IMR-90 (cell line): ENCODE results near the gene RPS4Y2. TPM values are rescaled to one million over a fixed set of nuclear protein-coding genes. Genes with fewer than 3 reads are reported as not detected.

Experiments used
- ATAC-seq: fragments of 200-7000 bp; cut with Tn5 transposase; 2 replicates; pipeline ENCODE4 v1.9.1; 2020; ENCODE audit warnings: low read depth, mild to moderate bottlenecking, moderate library complexity
- BruUV-seq: library from RNA; stranded (reverse); fragments of 400-500 nt; replicated peaks from 2 replicates; lab custom pipeline; 2021; lab: Mats Ljungman, UMichigan
- CTCF ChIA-PET: fragments of 300-600 bp; formaldehyde crosslinking; extraction: SDS; loops from one replicate; lab custom pipeline; 2021; ENCODE audit warnings: antibody characterized with exemption; lab: Yijun Ruan, JAX
- POLR2A ChIA-PET: fragments of 300-600 bp; sonication (Branson Sonifier 250); formaldehyde crosslinking; loops from one replicate; lab custom pipeline; 2022; ENCODE audit warnings: antibody characterized with exemption; ENCODE audit not compliant: unreplicated experiment; lab: Charles Lee
- DNase-seq: peaks from one replicate; pipeline ENCODE4 v3.0.0; 2013
- H2AFZ ChIP-seq: replicated peaks from 2 replicates; pipeline ENCODE3; 2013; ENCODE audit warnings: low read length, mild to moderate bottlenecking; ENCODE audit not compliant: poor library complexity
- H2AK5ac ChIP-seq: 2 replicates; pipeline ENCODE4 v1.6.1; 2013; ENCODE audit warnings: low read depth, low read length, inconsistent platforms
- H2AK9ac ChIP-seq: replicated peaks from 2 replicates; pipeline ENCODE3; 2013; ENCODE audit warnings: mild to moderate bottlenecking, low read depth, low read length, moderate library complexity; ENCODE audit not compliant: poor library complexity
- H2BK120ac ChIP-seq: 2 replicates; pipeline ENCODE4 v1.6.1; 2013; ENCODE audit warnings: low read depth, low read length, inconsistent platforms
- H2BK15ac ChIP-seq: 3 replicates; pipeline ENCODE4 v1.6.1; 2013; ENCODE audit warnings: low read depth, low read length, inconsistent platforms
- H2BK20ac ChIP-seq: 2 replicates; pipeline ENCODE4 v1.6.1; 2013; ENCODE audit warnings: low read depth, mild to moderate bottlenecking, inconsistent platforms, low read length, moderate library complexity
- H2BK5ac ChIP-seq: 2 replicates; pipeline ENCODE4 v1.6.1; 2013; ENCODE audit warnings: mild to moderate bottlenecking, low read depth, low read length, inconsistent platforms; ENCODE audit not compliant: poor library complexity, severe bottlenecking
- H3K14ac ChIP-seq: replicated peaks from 2 replicates; pipeline ENCODE4 v1.6.1; 2013; ENCODE audit warnings: low read depth, low read length, inconsistent platforms
- H3K18ac ChIP-seq: 2 replicates; pipeline ENCODE4 v1.6.1; 2013; ENCODE audit warnings: low read depth, low read length, control low read depth
- H3K23ac ChIP-seq: 2 replicates; pipeline ENCODE4 v1.6.1; 2013; ENCODE audit warnings: low read depth, low read length, inconsistent platforms
- H3K27ac ChIP-seq: 2 replicates; pipeline ENCODE4 v1.5.1; 2013; ENCODE audit warnings: mild to moderate bottlenecking, control low read depth, low read length; ENCODE audit not compliant: insufficient read depth
- H3K27me3 ChIP-seq: 2 replicates; pipeline ENCODE4 v1.6.1; 2013; ENCODE audit warnings: low read length; ENCODE audit not compliant: control insufficient read depth, insufficient read depth
- H3K36me3 ChIP-seq: 2 replicates; pipeline ENCODE4 v1.6.1; 2013; ENCODE audit warnings: low read length, mixed read lengths; ENCODE audit not compliant: control insufficient read depth, insufficient read depth
- H3K4ac ChIP-seq: 2 replicates; pipeline ENCODE4 v1.6.1; 2013; ENCODE audit warnings: low read depth, low read length, inconsistent platforms
- H3K4me1 ChIP-seq: 2 replicates; pipeline ENCODE4 v1.6.1; 2013; ENCODE audit warnings: low read length, mixed read lengths; ENCODE audit not compliant: control insufficient read depth, insufficient read depth
- H3K4me2 ChIP-seq: 2 replicates; pipeline ENCODE4 v1.6.1; 2013; ENCODE audit warnings: low read depth, mild to moderate bottlenecking, control low read depth, low read length, moderate library complexity
- H3K4me3 ChIP-seq: 2 replicates; pipeline ENCODE4 v1.5.1; 2013; ENCODE audit warnings: low read depth, mild to moderate bottlenecking, control low read depth, low read length, moderate library complexity; ENCODE audit not compliant: insufficient read depth
- H3K56ac ChIP-seq: 2 replicates; pipeline ENCODE4 v1.6.1; 2013; ENCODE audit warnings: low read length, inconsistent platforms; ENCODE audit not compliant: insufficient read depth; ENCODE audit errors: extremely low read depth
- H3K79me1 ChIP-seq, 2 experiments: 2 replicates each; pipeline ENCODE4 v1.6.1; 2013; ENCODE audit warnings: low read length in 2 of 2, inconsistent platforms in 1 of 2, low read depth in 1 of 2
- H3K9ac ChIP-seq: 2 replicates; pipeline ENCODE4 v1.6.1; 2013; ENCODE audit warnings: low read depth, low read length, control low read depth
- H3K9me1 ChIP-seq: 2 replicates; pipeline ENCODE4 v1.6.1; 2013; ENCODE audit warnings: low read length, inconsistent platforms; ENCODE audit not compliant: insufficient read depth
- H3K9me3 ChIP-seq: 2 replicates; pipeline ENCODE4 v1.6.1; 2013; ENCODE audit warnings: low read length; ENCODE audit not compliant: control insufficient read depth, insufficient read depth
- H4K20me1 ChIP-seq: 2 replicates; pipeline ENCODE4 v1.6.1; 2013; ENCODE audit warnings: low read length, inconsistent platforms; ENCODE audit not compliant: insufficient read depth
- H4K5ac ChIP-seq: 2 replicates; pipeline ENCODE4 v1.6.1; 2013; ENCODE audit warnings: mild to moderate bottlenecking, low read depth, low read length, control low read depth
- H4K8ac ChIP-seq, 2 experiments: 2 replicates each; pipeline ENCODE4 v1.6.1; 2013; ENCODE audit warnings: low read depth in 2 of 2, low read length in 2 of 2, control low read depth in 1 of 2, inconsistent platforms in 1 of 2
- H4K91ac ChIP-seq: 2 replicates; pipeline ENCODE4 v1.6.1; 2013; ENCODE audit warnings: low read depth, low read length, inconsistent platforms; ENCODE audit not compliant: insufficient read depth
- BHLHE40 ChIP-seq: fragments of 150-350 bp; IDR thresholded peaks from 2 replicates; pipeline ENCODE4 v1.6.1; 2016; ENCODE audit warnings: mild to moderate bottlenecking, low read depth, low read length
- CEBPB ChIP-seq: IDR thresholded peaks from 2 replicates; pipeline ENCODE4 v1.6.1; 2012; ENCODE audit warnings: low read depth, low read length, improper control_type of control experiment
- CHD1 ChIP-seq: IDR thresholded peaks from 2 replicates; pipeline ENCODE4 v1.6.1; 2012; ENCODE audit warnings: low read depth, low read length, improper control_type of control experiment
- CTCF ChIP-seq: conservative IDR thresholded peaks from 2 replicates; pipeline ENCODE4 v1.5.1; 2012; ENCODE audit warnings: mild to moderate bottlenecking, low read depth, low read length, improper control_type of control experiment
- ELK1 ChIP-seq: fragments of 150-350 bp; IDR thresholded peaks from 2 replicates; pipeline ENCODE4 v1.6.1; 2016; ENCODE audit warnings: low read depth, mild to moderate bottlenecking, low read length, moderate library complexity, borderline replicate concordance
- FOS ChIP-seq: fragments of 150-350 bp; IDR thresholded peaks from 2 replicates; pipeline ENCODE4 v1.6.1; 2016; ENCODE audit warnings: low read depth, low read length
- MAFK ChIP-seq: IDR thresholded peaks from 2 replicates; pipeline ENCODE4 v1.6.1; 2012; ENCODE audit warnings: low read depth, low read length, improper control_type of control experiment
- MAZ ChIP-seq: IDR thresholded peaks from 2 replicates; pipeline ENCODE4 v1.6.1; 2012; ENCODE audit warnings: low read depth, mild to moderate bottlenecking, low read length, improper control_type of control experiment, moderate library complexity, borderline replicate concordance
- NFE2L2 ChIP-seq: fragments of 150-350 bp; IDR thresholded peaks from 2 replicates; pipeline ENCODE4 v1.6.1; 2016; ENCODE audit warnings: low read depth, mild to moderate bottlenecking, low read length
- RAD21 ChIP-seq: IDR thresholded peaks from 2 replicates; pipeline ENCODE4 v1.6.1; 2012; ENCODE audit warnings: low read length, improper control_type of control experiment
- RCOR1 ChIP-seq: IDR thresholded peaks from 2 replicates; pipeline ENCODE4 v1.6.1; 2012; ENCODE audit warnings: mild to moderate bottlenecking, low read length, improper control_type of control experiment; ENCODE audit not compliant: insufficient replicate concordance
- RFX5 ChIP-seq: IDR thresholded peaks from 2 replicates; pipeline ENCODE4 v1.8.0; 2012; ENCODE audit warnings: low read depth, mild to moderate bottlenecking, low read length, moderate library complexity
- SMC3 ChIP-seq: fragments of 150-350 bp; IDR thresholded peaks from 2 replicates; pipeline ENCODE4 v1.6.1; 2016; ENCODE audit warnings: low read depth, mild to moderate bottlenecking, antibody characterized with exemption, low read length, moderate library complexity
- USF2 ChIP-seq: fragments of 150-350 bp; IDR thresholded peaks from 2 replicates; pipeline ENCODE4 v1.6.1; 2017; ENCODE audit warnings: mild to moderate bottlenecking, antibody characterized with exemption, low read length, low read depth
- WGBS, 2 experiments: methylation state at CpG; one replicate each; pipeline versions ENCODE4 v1.1.5 to v1.1.7; 2013; ENCODE audit warnings: missing lambda C conversion rate in 2 of 2; ENCODE audit not compliant: insufficient read length in 1 of 2; ENCODE audit errors: extremely low coverage in 2 of 2; 5-methylcytosine and 5-hydroxymethylcytosine counted together
- dilution Hi-C: fragments of 300-500 bp; cut with HindIII; formaldehyde crosslinking; loops from one replicate; pipeline ENCODE4 v1.14.3; 2018; ENCODE audit warnings: low sequenced_read_pairs; ENCODE audit not compliant: unreplicated experiment
- in situ Hi-C: fragments of 300-500 bp; cut with MboI; formaldehyde crosslinking; loops from 3 replicates; pipeline ENCODE4 v1.14.3; 2019; ENCODE audit warnings: low sequenced_read_pairs, inconsistent platforms, mixed read lengths
- intact Hi-C: fragments of 100-400 bp; cut with micrococcal nuclease; formaldehyde crosslinking; loops from 2 replicates; pipeline ENCODE4 v1.10.0; 2022
- polyA plus RNA-seq, 3 experiments: library from polyadenylated mRNA; depleted of rRNA; stranded (reverse); fragments of >200 nt; gene quantifications; 2 replicates each; pipeline ENCODE4 v1.2.3, GENCODE V29; 2012; ENCODE audit warnings: low replicate concordance in 1 of 3
- total RNA-seq: library from RNA; depleted of rRNA; stranded (reverse); fragments of >200 nt; gene quantifications from 2 replicates; pipeline ENCODE4 v1.2.3, GENCODE V29; 2012

RPS4Y2 gene
- total and polyA plus RNA-seq, 2 of the 4 experiments (the other 2 are of a cell fraction): not detected

GRCh38 chrY:20726184-20726907 lies 29.6 kb upstream of the RPS4Y2 start:
- H3K9me1 ChIP-seq: no peaks in the 10 kb centered on the region
- no peak overlapping the region for H4K91ac ChIP-seq
- no CpG with 5 or more reads among the region's 11 CpGs for WGBS, 2 experiments
- BruUV-seq: no TSS peak
- H3K36me3 ChIP-seq: no peaks in the 10 kb centered on the region
- ChIA-PET POLR2A (no interaction called here), CTCF (no interaction called here)
- TF ChIP-seq RAD21 (no peak), CTCF (no peak), BHLHE40 (no peak), FOS (no peak), RCOR1 (no peak), NFE2L2 (no peak), USF2 (no peak), RFX5 (no peak), MAFK (no peak), CEBPB (no peak), MAZ (no peak), CHD1 (no peak), SMC3 (no peak), ELK1 (no peak)
- H2AK5ac ChIP-seq: no peak overlapping the region
- H3K27ac ChIP-seq: no peak overlapping the region
- H2AK9ac ChIP-seq: no peak overlapping the region
- intact Hi-C loops (no loop called here), in situ Hi-C loops (no loop called here), dilution Hi-C loops (no loop called here)
- H2BK15ac ChIP-seq: no peak overlapping the region
- no peak overlapping the region for H3K4me3 ChIP-seq
- no peak overlapping the region for H2BK120ac ChIP-seq
- no peak overlapping the region for H2BK20ac ChIP-seq
- no peaks in the 10 kb centered on the region for H3K4me1 ChIP-seq
- H3K4me2 ChIP-seq: no peak overlapping the region
- no peak overlapping the region for H3K18ac ChIP-seq
- no peak overlapping the region for H3K9ac ChIP-seq
- no peak overlapping the region for H3K56ac ChIP-seq
- no peak overlapping the region for H3K4ac ChIP-seq
- no peak for ATAC-seq
- H3K27me3 ChIP-seq: no peaks in the 10 kb centered on the region
- no peak overlapping the region for H2AFZ ChIP-seq
- H4K8ac ChIP-seq: no peak overlapping the region
- no peaks in the 10 kb centered on the region for H3K79me1 ChIP-seq
- H4K5ac ChIP-seq: no peak overlapping the region
- H3K14ac ChIP-seq: no peak overlapping the region
- H3K9me3 ChIP-seq: no peaks in the 10 kb centered on the region
- H2BK5ac ChIP-seq: no peak overlapping the region
- no peak overlapping the region for H3K23ac ChIP-seq
- H4K20me1 ChIP-seq: no peaks in the 10 kb centered on the region
- no peak for DNase-seq
